HCT116 (cell line): Measurements from ENCODE around the gene KRTAP12-1. TPM values are rescaled to one million over a fixed set of nuclear protein-coding genes. Genes with fewer than 3 reads are reported as not detected.

Experiments
- ATAC-seq: fragments of 200-7000 bp; cut with Tn5 transposase; 2 replicates; pipeline ENCODE4 v1.9.1; 2020; ENCODE audit warnings: mild to moderate bottlenecking, moderate library complexity
- BruUV-seq: library from RNA; stranded (reverse); fragments of 400-500 nt; replicated peaks from 2 replicates; lab custom pipeline; 2021; lab: Mats Ljungman, UMichigan
- CTCF ChIA-PET: fragments of 300-600 bp; sonication (Branson Sonifier 250); formaldehyde crosslinking; loops from one replicate; lab custom pipeline; 2021; ENCODE audit warnings: antibody characterized with exemption; lab: Charles Lee
- POLR2A ChIA-PET: fragments of 300-600, 350-600 bp; sonication (Branson Sonifier 250); formaldehyde crosslinking; loops from one replicate; lab custom pipeline; 2021; ENCODE audit warnings: antibody characterized with exemption; lab: Charles Lee
- RAD21 ChIA-PET, 2 experiments: fragments of 300-600 bp; sonication (Branson Sonifier 250); formaldehyde crosslinking; loops; one replicate each; lab custom pipeline; 2023; ENCODE audit warnings: low total read pairs in 2 of 2; ENCODE audit not compliant: uncharacterized antibody in 2 of 2, unreplicated experiment in 2 of 2, low non-redundant PET in 1 of 2; lab: Charles Lee
- DNase-seq: peaks from one replicate; pipeline ENCODE4 v3.0.0-alpha.2; 2010; ENCODE audit warnings: low read depth, low spot score
- H2AFZ ChIP-seq: fragments of 200-600 bp; shearing (Covaris generic), sonication (generic); 2 replicates; pipeline ENCODE4 v1.6.1; 2017; ENCODE audit warnings: low read depth, mixed run types, mixed read lengths, antibody characterized with exemption, low read length; ENCODE audit not compliant: poor library complexity, severe bottlenecking
- H3K27ac ChIP-seq: 2 replicates; pipeline ENCODE4 v1.5.1; 2012; ENCODE audit warnings: low read depth, low read length
- H3K27me3 ChIP-seq: fragments of 200-600 bp; sonication (generic); 2 replicates; pipeline ENCODE4 v1.6.1; 2016; ENCODE audit warnings: mixed run types, low read length, mixed read lengths; ENCODE audit not compliant: insufficient read depth
- H3K36me3 ChIP-seq, 2 experiments: fragments of 200-500 bp in 1 of 2; fragments of 200-600 bp in 1 of 2; sonication (Bioruptor generic) in 1 of 2; sonication (generic) in 1 of 2; 2 replicates each; pipeline versions ENCODE4 v1.5.1 to v1.6.1; 2014 to 2016; ENCODE audit warnings: low read length in 2 of 2, inconsistent platforms in 1 of 2, mixed read lengths in 1 of 2, mixed run types in 1 of 2; ENCODE audit not compliant: insufficient read depth in 2 of 2, control insufficient read depth in 1 of 2
- H3K4me1 ChIP-seq, 2 experiments: fragments of 200-600 bp in 1 of 2; sonication (generic) in 1 of 2; 2 replicates each; pipeline versions ENCODE4 v1.5.1 to v1.6.1; 2012 to 2017; ENCODE audit warnings: low read length in 2 of 2, inconsistent platforms in 1 of 2, mild to moderate bottlenecking in 1 of 2, mixed read lengths in 1 of 2, mixed run types in 1 of 2, moderate library complexity in 1 of 2; ENCODE audit not compliant: insufficient read depth in 2 of 2, control insufficient read depth in 1 of 2
- H3K4me2 ChIP-seq: fragments of 200-600 bp; sonication (generic); 2 replicates; pipeline ENCODE4 v1.6.1; 2017; ENCODE audit warnings: mixed run types, low read length, mixed read lengths
- H3K4me3 ChIP-seq, 2 experiments: fragments of 200-600 bp in 1 of 2; sonication (generic) in 1 of 2; replicated peaks in 1 of 2; 2 replicates each; pipeline ENCODE4 v1.5.1; 2011 to 2016; ENCODE audit warnings: low read length in 2 of 2, control low read depth in 1 of 2, low read depth in 1 of 2, mild to moderate bottlenecking in 1 of 2, mixed read lengths in 1 of 2, mixed run types in 1 of 2
- H3K79me2 ChIP-seq: fragments of 200-600 bp; sonication (generic); 2 replicates; pipeline ENCODE4 v1.6.1; 2017; ENCODE audit warnings: mild to moderate bottlenecking, mixed run types, low read length, moderate library complexity, mixed read lengths; ENCODE audit not compliant: insufficient read depth
- H3K9ac ChIP-seq: fragments of 200-600 bp; sonication (generic); 2 replicates; pipeline ENCODE4 v1.6.1; 2016; ENCODE audit warnings: low read length, mixed read lengths
- H3K9me2 ChIP-seq: fragments of 200-600 bp; sonication (generic), shearing (Covaris generic); 2 replicates; pipeline ENCODE4 v1.6.1; 2017; ENCODE audit warnings: mixed run types, mild to moderate bottlenecking, moderate library complexity; ENCODE audit not compliant: insufficient read depth
- H3K9me3 ChIP-seq, 2 experiments: fragments of 200-500 bp in 1 of 2; fragments of 200-600 bp in 1 of 2; sonication (Bioruptor generic) in 1 of 2; sonication (generic) in 1 of 2; 2 replicates each; pipeline ENCODE4 v1.6.1; 2014 to 2017; ENCODE audit warnings: low read length in 2 of 2, mixed read lengths in 2 of 2, inconsistent platforms in 1 of 2, low read depth in 1 of 2, mild to moderate bottlenecking in 1 of 2, mixed run types in 1 of 2, moderate library complexity in 1 of 2; ENCODE audit not compliant: control insufficient read depth in 1 of 2, insufficient read depth in 1 of 2
- H4K20me1 ChIP-seq: fragments of 200-600 bp; sonication (generic), shearing (Covaris generic); 2 replicates; pipeline ENCODE4 v1.6.1; 2017; ENCODE audit warnings: mixed run types, mild to moderate bottlenecking, moderate library complexity; ENCODE audit not compliant: insufficient read depth
- CBX3 ChIP-seq: IDR thresholded peaks from 2 replicates; pipeline ENCODE4 v1.6.1; 2012; ENCODE audit warnings: low read depth
- ELF1 ChIP-seq: IDR thresholded peaks from 2 replicates; pipeline ENCODE4 v1.6.1; 2012; ENCODE audit warnings: low read depth, borderline replicate concordance
- FOSL1 ChIP-seq: IDR thresholded peaks from 2 replicates; pipeline ENCODE4 v1.6.1; 2012; ENCODE audit warnings: low read depth
- POLR2AphosphoS5 ChIP-seq: IDR thresholded peaks from 2 replicates; pipeline ENCODE4 v1.6.1; 2011; ENCODE audit warnings: mild to moderate bottlenecking, low read depth, low read length, moderate library complexity
- RAD21 ChIP-seq: IDR thresholded peaks from 2 replicates; pipeline ENCODE4 v1.6.1; 2012; ENCODE audit warnings: low read depth, mild to moderate bottlenecking
- SP1 ChIP-seq: IDR thresholded peaks from 2 replicates; pipeline ENCODE4 v1.6.1; 2012; ENCODE audit warnings: low read depth
- YY1 ChIP-seq: IDR thresholded peaks from 2 replicates; pipeline ENCODE4 v1.6.1; 2011; ENCODE audit warnings: low read length, low read depth, moderate library complexity, mild to moderate bottlenecking; ENCODE audit not compliant: insufficient replicate concordance; ENCODE audit errors: extremely low read depth
- ZBTB33 ChIP-seq: IDR thresholded peaks from 2 replicates; pipeline ENCODE4 v1.6.1; 2011; ENCODE audit warnings: mild to moderate bottlenecking, low read length, moderate library complexity; ENCODE audit not compliant: insufficient replicate concordance; ENCODE audit errors: extremely low read depth
- ZNF274 ChIP-seq: fragments of 200-500 bp; sonication (Bioruptor generic); IDR thresholded peaks from 2 replicates; pipeline ENCODE4 v1.6.1; 2014; ENCODE audit warnings: mild to moderate bottlenecking, low read depth, low read length, inconsistent platforms
- intact Hi-C: fragments of 100-400 bp; cut with micrococcal nuclease; formaldehyde crosslinking; loops from 2 replicates; pipeline ENCODE4 v1.10.0; 2022
- total RNA-seq: library from RNA; stranded (reverse); gene quantifications from one replicate; pipeline ENCODE4 v1.2.1, GENCODE V29; 2021; ENCODE audit not compliant: unreplicated experiment

KRTAP12-1 gene
- total RNA-seq, 1 experiment from 2014 or later = not detected

GRCh38 chr21:44706706-44707581, 25.0 kb upstream of the KRTAP12-1 start:
- H3K27ac ChIP-seq = no peak overlapping the region
- DNase-seq (no peak), ATAC-seq (no peak)
- no peak overlapping the region for H3K4me2 ChIP-seq
- ChIA-PET POLR2A (no interaction called here), RAD21 (no interaction called here), CTCF (no interaction called here)
- no peaks in the 10 kb centered on the region for H3K9me3 ChIP-seq
- peaks cover 0 to 6% of the 10 kb centered on the region in 2 experiments; a peak in 1 of 4 replicates for H3K4me1 ChIP-seq
- no peaks in the 10 kb centered on the region for H3K79me2 ChIP-seq
- H3K36me3 ChIP-seq = no peaks in the 10 kb centered on the region
- H2AFZ ChIP-seq = no peak overlapping the region
- TF ChIP-seq SP1 (no peak), RAD21 (no peak), ZBTB33 (no peak), YY1 (no peak), ELF1 (no peak), POLR2AphosphoS5 (no peak), FOSL1 (no peak), ZNF274 (no peak), CBX3 (no peak)
- H3K4me3 ChIP-seq = no peak overlapping the region
- H3K9me2 ChIP-seq = no peaks in the 10 kb centered on the region
- H4K20me1 ChIP-seq = no peaks in the 10 kb centered on the region
- intact Hi-C loops = no loop called here
- H3K9ac ChIP-seq = no peak overlapping the region
- BruUV-seq = no TSS peak
- H3K27me3 ChIP-seq = peaks cover 10% of the 10 kb centered on the region; the same call in 1 of the 2 replicates
